Right renal pelvis (tissue), 4 donors: ENCODE results near the gene VASP. TPM values are rescaled to one million over a fixed set of nuclear protein-coding genes. Genes with fewer than 3 reads are reported as not detected.

Source experiments
- DNase-seq, 4 donors: peaks; one replicate each; pipeline ENCODE4 v3.0.0-alpha.2; 2013; ENCODE audit warnings: low read depth in 4 of 4, low spot score in 3 of 4, missing footprints in 1 of 4
- polyA plus RNA-seq, 4 donors: library from polyadenylated mRNA; unstranded; fragments of 120-200 nt; gene quantifications; one replicate each; pipeline ENCODE4 v1.2.1, GENCODE V29; 2013; ENCODE audit not compliant: insufficient read length in 4 of 4

The VASP gene
- polyA plus RNA-seq, 4 donors, result 52.2 to 55.3 (median 53.5) TPM

DNA sequence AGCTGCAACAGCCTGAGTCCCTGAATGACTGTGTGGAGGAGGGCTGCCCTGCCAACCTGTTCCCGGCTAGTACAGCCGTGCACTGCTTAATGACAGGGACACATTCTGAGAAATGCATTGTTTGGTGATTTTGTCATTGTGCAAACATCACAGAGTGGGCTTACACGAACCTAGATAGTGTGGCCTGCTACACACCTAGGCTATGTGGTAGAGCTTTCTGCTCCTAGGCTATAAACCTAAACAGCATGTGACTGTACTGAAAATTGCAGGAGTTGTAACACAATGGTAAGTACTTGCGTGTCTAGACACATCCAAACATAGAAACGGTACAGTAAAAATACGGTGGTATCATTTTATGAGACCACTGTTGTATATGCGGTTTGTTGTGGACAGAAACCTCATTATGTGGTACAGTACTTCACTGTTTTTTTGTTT lies 35.0 kb downstream of the VASP start:
- no peak for DNase-seq

GRCh38 chr19:45547211-45547770 lies 40.0 kb downstream of the VASP start:
- DNase-seq, result no peak

DNA sequence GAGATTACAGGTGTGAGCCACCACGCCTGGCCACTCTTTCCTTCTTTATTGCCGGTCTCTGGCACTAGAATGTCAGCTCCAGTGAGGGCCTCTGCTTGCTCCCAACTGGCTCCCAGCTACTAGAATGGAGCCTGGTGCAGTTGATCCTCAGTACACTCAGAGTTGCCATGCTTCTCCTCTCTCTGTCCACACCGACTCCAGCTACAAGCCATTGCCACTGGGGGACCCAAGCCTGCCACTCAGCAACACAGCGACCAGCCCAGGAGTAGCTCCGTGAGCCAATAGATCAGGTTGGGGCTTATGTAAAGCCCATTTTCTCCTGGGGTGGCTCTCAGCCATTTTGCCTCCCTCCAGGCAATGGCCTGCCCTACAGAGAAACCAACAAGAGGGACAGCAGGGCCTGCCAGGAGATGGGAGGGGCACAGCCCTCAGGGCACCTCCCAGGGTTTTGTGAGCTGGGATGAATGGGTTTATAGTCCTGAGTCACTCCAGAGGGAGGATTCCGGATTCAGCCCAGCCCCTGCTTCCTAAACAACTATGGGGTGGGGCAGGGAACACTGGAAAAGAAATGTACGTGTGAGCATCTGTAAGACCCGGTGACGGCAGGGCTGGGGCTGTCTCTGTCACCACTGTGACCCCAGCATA lies 40.8 kb downstream of the VASP start:
- no peak for DNase-seq

- DNase-seq, result peak in 1 of 4 donors; percentile 30
Observed at GRCh38 chr19:45553464-45553863, 46.2 kb downstream of the VASP start.

DNA sequence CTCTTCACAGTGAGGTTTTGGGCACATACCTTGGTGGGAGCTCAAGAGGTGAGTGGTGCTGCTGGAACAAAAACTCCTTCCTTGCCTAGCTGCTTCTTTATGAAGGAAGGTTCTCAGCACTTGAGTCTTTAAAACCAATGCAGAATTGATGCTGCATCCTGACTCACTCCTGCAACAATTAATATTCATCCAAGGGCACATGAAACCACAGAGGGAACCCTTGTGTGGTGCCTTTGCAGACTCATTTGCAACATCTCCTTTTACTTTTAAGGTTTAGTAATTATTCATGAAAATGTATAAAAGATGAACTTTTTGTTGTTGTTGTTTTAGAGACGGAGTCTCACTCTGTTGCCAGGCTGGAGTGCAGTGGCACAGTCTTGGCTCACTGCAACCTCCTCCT lies 47.2 kb downstream of the VASP start:
- no peak for DNase-seq

DNA sequence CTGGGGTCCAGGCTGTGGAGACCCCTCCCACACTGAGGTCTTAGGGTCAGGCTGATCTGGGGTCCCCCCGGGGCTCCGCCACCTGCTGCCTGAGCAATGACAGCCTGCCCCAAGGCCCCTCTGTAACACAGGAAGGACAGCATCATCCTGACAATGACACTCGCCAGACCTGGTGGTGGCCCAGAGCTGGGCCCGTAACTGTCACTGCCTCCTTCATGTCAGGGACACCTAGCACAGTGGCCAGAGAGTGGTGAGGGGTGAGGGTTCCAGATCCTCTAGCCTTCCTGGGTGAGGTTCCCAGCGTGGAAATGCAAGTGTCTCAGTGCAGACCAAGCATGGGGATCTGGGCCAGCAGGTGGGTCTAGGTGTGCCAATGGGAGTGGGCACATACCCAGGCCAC lies 49.6 kb downstream of the VASP start:
- no peak for DNase-seq

- DNase-seq, result peak in 3 of 4 donors; percentile 12 to 29 (median 15)
Observed at GRCh38 chr19:45558399-45558878, 51.2 kb downstream of the VASP start.

DNA sequence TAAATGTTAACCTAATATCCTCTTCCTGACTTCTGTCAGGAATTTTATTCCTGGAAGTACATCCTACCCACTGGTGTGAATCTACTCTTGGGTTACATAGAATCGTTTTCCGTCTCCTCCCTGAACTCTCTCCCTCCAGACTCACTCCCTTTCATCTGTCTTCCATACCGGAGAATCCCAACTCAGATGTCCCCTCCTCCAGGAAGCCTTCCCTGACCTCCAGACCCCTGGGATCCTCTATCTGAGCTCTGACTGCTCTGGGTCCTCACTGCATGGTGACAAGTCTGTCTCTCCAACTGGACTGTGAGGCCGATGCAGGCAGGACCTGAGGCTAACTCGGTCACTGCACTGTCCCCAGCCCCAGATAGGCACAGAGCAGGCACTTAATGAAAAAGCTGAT lies 52.8 kb downstream of the VASP start:
- DNase-seq, result no peak

DNA sequence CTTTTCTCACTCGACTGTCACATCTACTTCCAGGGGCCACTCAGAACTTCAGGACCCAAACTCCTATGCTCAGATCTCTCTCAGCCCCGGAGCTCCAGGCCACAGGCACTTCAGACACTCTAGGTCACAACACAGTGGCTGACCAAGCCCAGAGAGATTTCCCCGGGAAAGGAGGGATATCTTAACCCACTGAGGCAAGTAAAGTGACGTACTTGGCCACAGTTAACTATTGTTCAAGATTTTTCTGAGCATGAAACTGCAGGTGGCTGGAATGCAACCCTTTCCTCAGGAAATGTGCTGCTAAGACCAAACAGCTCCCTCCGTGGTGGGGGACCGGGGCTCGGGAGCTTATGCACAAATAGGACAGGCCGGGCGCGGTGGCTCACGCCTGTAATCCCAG lies 53.4 kb downstream of the VASP start:
- no peak for DNase-seq

GRCh38 chr19:45564131-45564780 lies 57.0 kb downstream of the VASP start:
- no peak for DNase-seq

GRCh38 chr19:45567609-45568008 lies 60.3 kb downstream of the VASP start:
- DNase-seq, result no peak

DNA sequence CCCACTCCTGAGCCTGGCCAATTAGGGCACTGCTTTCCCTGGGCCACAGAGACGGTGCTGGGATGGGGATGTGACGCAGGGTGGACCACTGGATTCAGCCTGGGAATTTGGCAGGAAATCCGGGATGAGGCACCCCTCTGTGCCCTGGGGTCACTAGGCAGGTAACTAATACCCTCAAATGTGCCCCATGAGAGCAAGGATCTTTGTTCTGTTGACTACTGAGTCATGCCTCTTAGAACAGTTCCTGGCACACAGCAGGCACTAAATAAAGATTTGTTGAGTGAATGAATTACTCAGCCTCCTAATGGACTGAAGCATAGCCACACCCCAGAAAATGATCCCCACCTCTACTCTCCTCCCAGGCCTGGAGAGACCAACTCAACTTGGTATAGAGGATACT lies 61.5 kb downstream of the VASP start:
- DNase-seq, result no peak

DNA sequence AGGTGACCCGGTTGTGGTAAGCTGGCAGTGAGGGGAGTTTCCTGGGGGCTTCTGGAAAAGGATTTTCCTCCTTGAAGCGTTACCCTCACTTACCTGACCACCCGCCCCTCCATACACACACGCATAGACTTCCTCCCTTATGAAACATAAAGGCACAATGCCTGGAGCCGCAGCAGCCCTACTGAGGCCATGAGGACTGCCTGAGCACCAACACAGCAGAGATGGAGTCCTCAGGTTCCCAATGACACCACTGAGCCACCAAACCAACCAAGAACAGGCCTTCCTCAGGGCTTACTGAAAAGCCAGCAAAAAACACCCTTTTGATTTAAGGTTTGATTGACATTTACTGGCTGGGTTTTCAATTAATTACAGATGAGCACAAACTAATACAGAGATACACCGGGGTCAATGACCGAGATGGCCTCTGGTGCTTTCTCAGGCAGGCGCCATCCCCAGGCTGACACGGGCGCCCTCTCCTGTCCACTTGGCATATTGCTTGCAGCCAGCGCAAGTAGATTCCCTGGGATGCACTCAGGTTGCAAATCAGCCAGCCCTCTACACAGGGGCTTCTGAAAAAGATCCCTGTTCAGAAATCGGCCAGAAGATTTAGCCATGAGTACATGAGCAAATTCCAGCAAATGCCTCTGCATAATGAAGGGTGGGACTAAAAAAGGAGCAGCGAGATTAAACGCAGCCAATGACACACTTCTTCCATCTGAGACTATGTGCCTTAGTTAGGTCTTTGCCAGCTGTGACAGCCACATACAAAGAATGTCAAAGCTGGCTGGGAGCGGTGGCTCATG lies 62.5 kb downstream of the VASP start:
- DNase-seq, result no peak

- DNase-seq, result no peak
Observed at GRCh38 chr19:45571457-45572220, 64.4 kb downstream of the VASP start.

DNA sequence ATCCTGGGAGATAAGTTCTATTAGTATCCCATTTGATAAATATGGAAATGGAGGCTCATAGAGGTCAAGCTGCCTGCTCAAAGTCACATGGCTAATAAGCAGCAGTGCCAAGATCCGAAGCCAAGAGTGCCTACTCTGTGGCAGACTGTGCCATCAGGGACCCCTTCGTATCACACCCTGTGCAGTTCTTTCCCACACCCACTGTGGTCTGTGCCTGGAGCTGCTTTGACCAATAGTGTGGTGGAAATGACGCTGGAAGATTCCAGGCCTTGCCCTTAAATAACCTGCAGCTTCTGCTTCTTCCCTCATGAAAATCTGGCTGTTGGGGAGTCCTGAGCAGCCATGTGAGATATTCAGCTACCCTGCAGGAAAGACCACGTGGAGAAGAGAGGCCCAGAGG lies 67.2 kb downstream of the VASP start:
- DNase-seq, result no peak

- DNase-seq, result no peak
Observed at GRCh38 chr19:45575216-45575615, 67.9 kb downstream of the VASP start.
